ENCODE measurements around the gene FXN.

The FXN gene

GRCh38 chr9:69076550-69076949 is 41.0 kb downstream of the FXN start:
- Histone ChIP-seq H3K27me3 (ENCODE audit: insufficient read depth, low read depth) (no peaks in the 10 kb centered on the region), H3K4me2 (no peak overlapping the region), H3K36me3 (ENCODE audit: insufficient read depth) (no peaks in the 10 kb centered on the region), H3K9ac (no peak overlapping the region), H3K27ac (no peak overlapping the region), H3K4me1 (ENCODE audit: low read depth, poor library complexity, severe bottlenecking) (no peaks in the 10 kb centered on the region), H4K20me1 (ENCODE audit: insufficient read depth) (no peaks in the 10 kb centered on the region), H3K79me2 (ENCODE audit: insufficient read depth, low read depth) (no peaks in the 10 kb centered on the region), H2AFZ (ENCODE audit: low read depth) (no peak overlapping the region), H3K4me3 (IDR thresholded peaks at IDR 0.05; ENCODE audit: insufficient read depth, low read depth, low read length) (no peak overlapping the region)
- no peak for TF ChIP-seq CTCF (conservative IDR thresholded peaks at IDR 0.05; ENCODE audit: low read depth, low read length)

GRCh38 chr9:69078069-69078468 is 42.5 kb downstream of the FXN start:
- no peak overlapping the region for H3K9ac ChIP-seq
- H4K20me1 ChIP-seq (ENCODE audit: insufficient read depth) = no peaks in the 10 kb centered on the region

GRCh38 chr9:69078581-69078980 is 43.0 kb downstream of the FXN start:
- Histone ChIP-seq H2AFZ (ENCODE audit: low read depth) (no peak overlapping the region), H3K27ac (no peak overlapping the region), H3K4me3 (IDR thresholded peaks at IDR 0.05; ENCODE audit: insufficient read depth, low read depth, low read length) (no peak overlapping the region), H3K79me2 (ENCODE audit: insufficient read depth, low read depth) (no peaks in the 10 kb centered on the region), H3K4me2 (no peak overlapping the region), H3K27me3 (ENCODE audit: insufficient read depth, low read depth) (no peaks in the 10 kb centered on the region), H3K36me3 (ENCODE audit: insufficient read depth) (no peaks in the 10 kb centered on the region), H3K4me1 (ENCODE audit: low read depth, poor library complexity, severe bottlenecking) (no peaks in the 10 kb centered on the region), H3K9ac (no peak overlapping the region), H4K20me1 (ENCODE audit: insufficient read depth) (no peaks in the 10 kb centered on the region)
- TF ChIP-seq CTCF (conservative IDR thresholded peaks at IDR 0.05; ENCODE audit: low read depth, low read length) = no peak

More at GRCh38 chr9:69078069-69078468, 42.5 kb downstream of the FXN start:
- no peaks in the 10 kb centered on the region for H3K27me3 ChIP-seq (ENCODE audit: insufficient read depth, low read depth)
- no peaks in the 10 kb centered on the region for H3K4me1 ChIP-seq (ENCODE audit: low read depth, poor library complexity, severe bottlenecking)
- H3K4me3 ChIP-seq (IDR thresholded peaks at IDR 0.05; ENCODE audit: insufficient read depth, low read depth, low read length) = no peak overlapping the region
- no peak for TF ChIP-seq CTCF (conservative IDR thresholded peaks at IDR 0.05; ENCODE audit: low read depth, low read length)
- H3K4me2 ChIP-seq = no peak overlapping the region
- no peaks in the 10 kb centered on the region for H3K36me3 ChIP-seq (ENCODE audit: insufficient read depth)
- no peaks in the 10 kb centered on the region for H3K79me2 ChIP-seq (ENCODE audit: insufficient read depth, low read depth)
- no peak overlapping the region for H3K27ac ChIP-seq
- no peak overlapping the region for H2AFZ ChIP-seq (ENCODE audit: low read depth)

GRCh38 chr9:69079186-69079585 is 43.6 kb downstream of the FXN start:
- Histone ChIP-seq H3K79me2 (ENCODE audit: insufficient read depth, low read depth) (no peaks in the 10 kb centered on the region), H3K4me2 (no peak overlapping the region), H4K20me1 (ENCODE audit: insufficient read depth) (no peaks in the 10 kb centered on the region), H3K36me3 (ENCODE audit: insufficient read depth) (no peaks in the 10 kb centered on the region), H3K4me3 (IDR thresholded peaks at IDR 0.05; ENCODE audit: insufficient read depth, low read depth, low read length) (no peak overlapping the region), H3K27me3 (ENCODE audit: insufficient read depth, low read depth) (no peaks in the 10 kb centered on the region), H2AFZ (ENCODE audit: low read depth) (no peak overlapping the region), H3K9ac (no peak overlapping the region), H3K27ac (no peak overlapping the region), H3K4me1 (ENCODE audit: low read depth, poor library complexity, severe bottlenecking) (no peaks in the 10 kb centered on the region)
- TF ChIP-seq CTCF (conservative IDR thresholded peaks at IDR 0.05; ENCODE audit: low read depth, low read length) = no peak
